Kidney capillary endothelial cell (primary cell): Measurements from ENCODE around the gene ABCC1.
"Not testable (repeated sequence)": the region's sequence is repeated elsewhere in the genome, so short reads cannot be mapped to it uniquely, and the experiment has no call there.

Experiments
- DNase-seq: peaks from one replicate; pipeline ENCODE4 v3.0.0-alpha.2; 2018; ENCODE audit warnings: low spot score

ABCC1 gene

DNA sequence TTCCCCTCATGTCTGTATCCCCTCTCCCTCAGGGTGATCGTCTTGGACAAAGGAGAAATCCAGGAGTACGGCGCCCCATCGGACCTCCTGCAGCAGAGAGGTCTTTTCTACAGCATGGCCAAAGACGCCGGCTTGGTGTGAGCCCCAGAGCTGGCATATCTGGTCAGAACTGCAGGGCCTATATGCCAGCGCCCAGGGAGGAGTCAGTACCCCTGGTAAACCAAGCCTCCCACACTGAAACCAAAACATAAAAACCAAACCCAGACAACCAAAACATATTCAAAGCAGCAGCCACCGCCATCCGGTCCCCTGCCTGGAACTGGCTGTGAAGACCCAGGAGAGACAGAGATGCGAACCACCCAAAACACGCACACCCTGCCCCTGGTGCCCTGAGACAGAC lies 191.7 kb downstream of the ABCC1 start:
- DNase-seq = no peak

DNA sequence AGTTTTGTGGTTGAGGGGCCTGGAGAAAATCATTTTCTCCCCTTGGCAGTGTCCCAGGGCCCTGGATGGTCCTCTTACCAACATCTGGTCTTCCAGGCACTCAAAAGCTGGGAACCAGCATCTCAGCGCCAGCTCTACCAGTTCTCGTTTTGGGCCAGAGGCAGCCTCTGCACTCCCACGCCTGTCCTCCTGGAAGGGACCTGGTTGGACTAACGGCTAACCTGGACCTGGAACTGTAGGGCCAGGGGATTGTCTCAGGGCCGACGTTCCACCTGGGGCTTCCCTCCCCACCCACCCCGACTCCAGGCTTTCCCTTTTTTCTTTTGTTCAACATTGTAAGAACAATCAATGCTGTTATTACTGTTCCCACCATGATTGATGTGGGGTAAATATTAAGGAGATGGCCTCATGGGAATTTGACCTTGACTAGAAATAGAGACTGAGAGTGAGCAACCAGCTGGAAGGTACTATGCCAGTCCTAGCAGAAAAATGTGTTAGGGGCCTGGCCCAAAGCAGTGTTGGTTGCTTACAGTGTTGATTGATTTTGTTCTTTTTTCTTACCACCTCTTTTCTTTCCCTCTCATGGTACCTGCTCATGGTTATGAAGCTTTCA lies 192.5 kb downstream of the ABCC1 start:
- DNase-seq = no peak

DNA sequence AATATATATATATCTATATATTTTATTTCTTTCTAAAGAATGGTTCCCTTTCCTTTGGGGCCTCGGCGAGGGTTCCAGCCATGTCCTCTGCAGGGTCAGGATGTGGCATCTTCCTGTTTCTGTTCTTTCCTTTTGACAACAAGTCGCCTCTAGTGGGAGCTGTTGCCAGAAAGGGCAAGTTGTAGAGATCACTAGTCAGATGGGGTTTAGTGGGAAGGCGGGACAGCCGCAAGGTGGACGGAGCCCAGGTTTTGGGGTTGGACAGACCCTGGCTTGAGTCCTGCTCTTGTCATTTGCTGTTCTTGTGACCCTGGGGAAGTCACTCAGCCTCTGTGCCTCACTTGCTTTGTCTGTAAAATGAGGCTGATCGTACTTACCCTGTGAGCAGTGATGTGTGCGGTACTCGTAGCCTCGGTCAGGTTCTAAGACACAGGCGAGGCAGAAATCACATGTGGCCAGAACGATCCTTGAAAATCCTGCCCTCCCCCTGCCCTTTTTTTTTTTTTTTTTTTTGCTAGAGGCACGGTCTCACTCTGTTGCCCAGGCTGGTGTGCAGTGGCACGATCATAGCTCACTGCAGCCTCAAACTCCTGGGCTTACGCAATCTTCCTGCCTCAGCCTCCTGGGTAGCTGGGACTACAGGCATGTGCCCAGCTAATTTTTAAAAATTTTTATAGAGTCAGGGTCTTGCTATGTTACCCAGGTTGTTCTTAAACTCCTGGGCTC lies 193.8 kb downstream of the ABCC1 start:
- DNase-seq = no peak

DNA sequence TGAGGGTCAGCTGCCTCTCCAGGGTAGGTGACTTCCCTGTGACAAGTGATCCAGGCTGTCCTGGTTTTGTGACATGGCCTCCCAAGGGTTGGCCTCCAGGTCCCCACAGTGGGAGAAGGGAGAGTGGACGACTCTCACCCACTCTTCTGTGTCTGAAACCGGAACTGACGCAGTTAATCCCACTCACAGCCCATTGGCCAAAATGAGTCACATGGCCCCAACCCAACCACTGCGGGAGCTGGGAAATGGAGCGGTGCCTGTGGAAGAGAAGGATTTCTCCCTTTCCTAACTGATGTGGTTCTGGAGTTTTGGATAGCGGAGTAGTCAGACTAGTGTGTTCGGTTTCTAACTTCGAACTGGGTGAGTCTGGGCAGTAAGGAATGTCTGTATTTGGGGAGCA lies 194.5 kb downstream of the ABCC1 start:
- DNase-seq = no peak

DNA sequence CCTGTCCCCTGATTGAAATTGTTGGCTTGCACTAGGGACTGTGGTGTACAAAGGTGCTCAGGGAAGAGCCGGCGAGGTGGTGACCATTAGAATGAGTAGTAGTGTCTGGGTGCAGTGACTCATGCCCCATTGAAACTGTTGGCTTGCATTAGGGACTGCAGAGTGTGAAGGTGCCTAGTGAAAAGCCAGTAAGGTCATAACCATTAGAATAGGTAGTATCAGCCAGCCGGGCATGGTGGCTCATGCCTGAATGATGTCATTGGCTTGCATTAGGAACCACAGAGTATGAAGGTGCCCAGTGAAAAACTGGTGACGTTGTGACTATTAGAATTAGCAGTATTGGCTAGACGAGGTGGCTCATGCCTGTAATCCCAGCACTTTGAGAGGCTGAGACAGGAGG lies 195.0 kb downstream of the ABCC1 start:
- no peak for DNase-seq

DNA sequence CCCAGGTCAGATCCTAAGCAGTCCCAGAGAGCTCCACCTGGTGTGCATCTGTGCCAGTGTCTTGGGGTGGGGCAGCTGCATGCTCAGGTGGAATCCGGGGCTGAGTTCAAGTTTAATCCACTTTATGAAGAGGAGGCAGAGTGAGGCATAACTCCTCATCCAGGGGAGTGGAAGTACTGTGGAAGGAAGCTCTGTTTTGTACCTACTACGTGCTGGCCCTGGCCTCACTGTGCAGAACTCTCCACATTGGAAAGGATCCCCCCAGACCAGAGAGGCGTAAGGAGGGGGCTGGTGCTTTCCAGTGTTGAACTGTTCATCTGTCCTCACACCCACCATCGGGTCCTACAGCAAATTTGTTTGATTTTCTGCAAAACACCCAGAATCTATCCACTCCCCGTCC lies 195.9 kb downstream of the ABCC1 start:
- DNase-seq = no peak

DNA sequence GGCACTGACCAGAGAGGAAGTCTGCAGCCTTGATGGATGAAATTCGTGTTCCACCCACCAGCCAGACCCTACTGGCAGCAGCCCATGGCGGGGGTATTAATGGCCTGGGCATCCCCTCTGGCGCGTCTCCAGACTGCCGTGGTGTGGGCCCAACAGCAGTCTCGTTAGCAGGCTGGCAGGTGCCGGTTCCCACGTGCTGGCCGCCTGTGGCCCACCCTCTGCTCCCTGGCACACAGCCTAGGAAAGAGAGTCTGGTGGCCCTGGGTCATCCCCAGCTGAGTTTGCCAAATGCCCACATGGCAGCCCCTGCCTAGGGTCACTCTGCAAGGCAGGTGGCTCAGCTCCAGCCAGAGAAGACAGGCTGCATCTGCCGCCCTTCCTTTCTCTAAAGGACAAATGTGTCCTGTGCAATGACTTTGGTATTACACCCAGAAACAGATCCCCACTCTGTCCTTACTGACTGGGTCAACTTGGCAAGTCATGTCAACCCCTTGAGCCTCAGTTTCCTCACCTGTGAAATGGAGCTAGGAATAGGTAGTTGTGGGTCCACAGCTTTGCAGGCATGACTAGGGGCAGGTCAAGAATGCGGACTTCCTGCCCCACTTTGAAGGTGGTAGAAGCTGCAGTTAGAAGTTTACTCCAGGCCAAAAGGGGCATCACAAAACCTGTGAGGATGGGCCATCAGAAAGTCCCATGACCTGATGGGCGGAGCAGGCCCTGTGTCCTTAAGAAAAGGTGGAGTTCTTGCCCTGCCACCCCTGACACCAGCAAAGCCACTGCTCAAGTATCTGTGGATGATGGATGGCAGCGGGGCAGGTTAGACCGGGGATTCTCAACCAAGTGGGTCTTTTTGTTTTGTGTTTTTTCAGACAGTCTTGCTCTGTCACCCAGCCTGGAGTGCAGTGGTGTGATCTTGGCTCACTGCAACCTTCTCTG lies 197.2 kb downstream of the ABCC1 start:
- no peak for DNase-seq

DNA sequence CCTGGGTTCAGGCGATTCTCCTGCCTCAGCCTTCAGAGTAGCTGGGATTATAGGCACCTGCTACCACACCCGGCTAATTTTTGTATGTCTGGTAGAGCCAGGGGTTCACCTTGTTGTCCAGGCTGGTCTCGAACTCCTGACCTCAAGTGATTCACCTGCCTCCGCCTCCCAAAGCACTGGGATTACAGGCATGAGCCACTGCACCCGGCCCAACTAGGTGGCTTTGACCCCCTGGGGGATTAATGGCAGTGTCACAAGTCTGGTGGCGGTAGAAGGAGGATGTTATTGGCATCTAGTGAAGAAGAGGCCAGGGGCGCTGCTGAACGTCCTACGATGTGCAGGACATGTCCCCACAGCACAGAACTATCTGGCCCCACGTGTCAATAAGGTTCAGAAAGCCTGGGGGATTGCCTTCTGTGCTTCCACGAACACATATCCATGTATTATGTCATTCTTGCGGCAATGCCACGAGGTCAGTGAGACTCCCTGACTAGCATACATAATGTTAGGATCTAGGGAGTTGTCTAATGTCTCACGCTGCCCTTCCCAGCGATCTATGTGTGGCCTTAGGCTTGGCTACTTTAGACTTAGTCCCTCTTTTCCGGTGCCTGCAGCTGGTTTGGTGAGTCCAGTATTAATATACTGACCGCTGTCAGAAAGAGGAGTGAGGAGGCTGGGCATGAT lies 198.0 kb downstream of the ABCC1 start:
- no peak for DNase-seq

DNA sequence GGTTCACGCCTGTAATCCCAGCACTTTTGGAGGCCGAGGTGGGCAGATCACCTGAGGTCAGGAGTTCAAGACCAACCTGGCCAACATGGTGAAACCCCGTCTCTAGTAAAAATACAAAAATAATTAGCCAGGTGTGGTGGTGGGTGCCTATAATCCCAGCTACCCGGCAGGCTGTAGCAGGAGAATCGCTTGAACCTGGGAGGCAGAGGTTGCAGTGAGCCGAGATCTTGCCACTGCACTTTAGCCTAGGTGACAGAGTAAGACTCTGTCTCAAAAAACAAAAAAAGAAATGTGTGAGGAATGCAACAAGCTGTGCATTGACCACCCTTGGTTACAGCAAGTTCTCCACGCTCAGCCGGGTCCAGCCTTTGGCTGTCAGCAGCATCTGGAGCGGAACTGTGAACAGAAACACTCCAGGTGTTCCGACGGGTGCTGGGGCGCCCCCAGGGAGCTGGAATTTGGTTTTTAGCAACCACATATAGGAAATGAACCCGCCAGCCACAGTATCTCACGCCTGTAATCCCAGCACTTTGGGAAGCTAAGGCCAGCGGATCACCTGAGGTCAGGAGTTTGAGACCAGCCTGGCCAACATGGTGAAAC lies 198.7 kb downstream of the ABCC1 start:
- DNase-seq = not testable (repeated sequence)

DNA sequence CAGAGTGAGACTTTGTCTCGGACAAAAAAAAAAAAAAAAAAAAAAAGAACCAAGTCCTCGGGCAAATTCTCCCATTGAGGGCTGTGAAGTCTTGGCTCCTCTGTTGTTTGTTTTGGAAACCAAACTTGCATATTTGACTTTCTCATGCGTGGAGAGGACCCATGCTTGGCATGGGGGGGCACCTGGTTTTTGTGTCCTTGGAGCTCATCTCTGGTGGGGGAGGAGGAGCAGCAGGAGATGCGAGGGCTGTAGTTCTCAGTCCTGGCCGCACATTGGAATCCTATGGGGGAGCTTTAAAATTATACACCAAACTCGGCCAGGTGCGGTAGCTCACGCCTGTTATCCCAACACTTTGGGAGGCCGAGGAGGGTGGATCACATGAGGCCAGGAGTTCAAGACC lies 199.3 kb downstream of the ABCC1 start:
- no peak for DNase-seq

DNA sequence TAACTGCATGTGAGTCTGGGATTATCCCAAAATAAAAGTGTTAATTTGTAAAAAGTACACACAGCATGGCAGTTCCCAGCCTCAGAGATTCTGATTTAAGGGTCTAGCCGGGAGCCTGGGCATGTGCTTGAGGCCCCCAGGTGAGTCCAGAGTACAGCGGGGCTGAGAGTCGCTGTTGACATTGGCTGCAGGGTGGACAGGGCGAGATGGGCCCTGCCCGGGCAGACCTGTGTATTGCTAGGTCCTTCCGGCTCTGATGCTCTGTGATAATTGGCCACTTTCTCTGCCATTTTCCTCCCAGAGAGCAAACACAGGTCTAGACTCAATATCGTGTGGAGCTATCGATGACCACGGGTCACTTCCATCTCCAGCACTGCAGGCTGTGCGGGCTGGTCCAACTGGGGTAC lies 200.3 kb downstream of the ABCC1 start:
- no peak for DNase-seq

DNA sequence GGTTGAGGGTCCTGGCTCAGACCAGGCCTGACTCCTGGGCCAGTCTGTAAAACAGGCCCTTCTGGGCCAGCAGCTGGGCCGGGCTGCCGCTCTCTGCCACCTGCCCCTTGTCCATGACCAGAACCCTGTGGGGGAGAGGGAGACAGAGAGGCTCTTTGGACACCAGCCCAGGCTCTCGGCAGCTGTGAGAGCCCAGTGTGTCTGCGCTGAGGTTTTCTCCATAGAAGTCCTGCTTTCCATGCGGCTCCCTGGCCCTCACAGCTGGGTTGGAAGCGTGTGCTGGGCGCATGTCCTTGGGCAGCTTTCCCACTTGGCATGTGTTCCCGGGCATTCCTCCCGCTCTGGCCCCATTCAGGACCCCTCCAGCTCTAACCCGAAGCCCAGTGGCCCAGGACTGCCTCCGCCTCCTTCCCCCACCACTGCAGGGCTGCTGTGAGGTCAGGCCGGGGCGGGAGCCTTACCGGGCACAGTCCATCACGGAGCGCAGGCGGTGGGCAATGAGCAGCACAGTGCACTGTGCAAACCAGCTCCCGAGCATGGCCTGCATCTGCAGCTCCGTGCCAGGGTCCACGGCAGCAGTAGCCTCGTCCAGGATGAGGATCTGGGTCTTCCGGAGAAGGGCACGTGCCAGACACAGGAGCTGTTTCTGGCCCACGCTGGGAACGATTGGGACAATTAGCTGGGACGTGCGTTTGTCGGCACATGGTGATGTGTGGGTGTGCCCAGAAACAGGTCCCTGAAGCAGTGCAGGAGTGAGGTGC lies 200.9 kb downstream of the ABCC1 start:
- DNase-seq = no peak

DNA sequence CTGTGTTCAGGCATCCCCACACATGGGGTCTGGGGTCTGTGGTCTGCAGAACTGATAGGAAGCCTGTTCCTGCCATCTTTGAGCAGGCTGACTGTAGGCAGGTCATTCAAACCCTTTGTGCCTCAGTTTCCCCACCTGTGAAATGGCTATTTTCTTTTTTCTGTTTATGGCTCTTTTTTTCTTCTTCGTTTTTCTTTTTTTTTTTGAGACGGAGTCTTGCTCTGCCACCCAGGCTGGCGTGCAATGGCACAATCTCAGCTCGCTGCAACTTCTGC lies 201.4 kb downstream of the ABCC1 start:
- DNase-seq = no peak

DNA sequence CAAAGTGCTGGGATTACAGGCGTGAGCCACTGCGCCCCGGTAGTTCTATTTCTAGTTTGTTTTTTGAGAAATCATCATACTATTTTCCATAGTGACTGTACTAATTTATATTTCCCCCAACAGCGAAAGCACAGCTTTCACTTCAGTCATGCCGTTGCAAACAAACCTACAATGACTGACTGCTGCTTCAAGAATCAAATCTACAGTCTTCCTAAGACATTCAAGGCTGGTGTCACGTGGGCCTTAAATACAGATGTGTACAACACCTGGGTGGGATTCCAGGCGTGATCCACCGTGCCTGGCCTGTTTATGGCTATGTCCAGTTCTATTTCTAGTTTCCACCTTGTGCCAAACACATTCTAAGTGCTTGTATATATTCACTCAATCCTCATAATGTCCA lies 201.9 kb downstream of the ABCC1 start:
- no peak for DNase-seq

DNA sequence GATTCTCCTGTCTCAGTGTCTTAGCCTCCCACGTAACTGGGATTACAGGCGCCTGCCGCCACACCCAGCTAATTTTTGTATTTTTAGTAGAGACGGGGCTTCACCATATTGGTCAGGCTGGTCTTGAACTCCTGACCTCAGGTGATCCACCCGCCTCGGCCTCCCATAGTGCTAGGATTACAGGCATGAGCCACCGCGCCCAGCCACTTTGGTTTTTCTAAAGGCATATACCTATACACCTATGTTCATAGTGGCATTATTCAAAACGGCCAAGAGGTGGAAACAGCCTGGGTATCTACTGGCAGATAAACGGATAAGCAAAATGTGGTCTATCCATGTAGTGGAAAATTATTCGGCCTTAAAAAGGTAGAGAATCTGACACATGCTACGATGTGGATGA lies 203.6 kb downstream of the ABCC1 start:
- DNase-seq = not testable (repeated sequence)

DNA sequence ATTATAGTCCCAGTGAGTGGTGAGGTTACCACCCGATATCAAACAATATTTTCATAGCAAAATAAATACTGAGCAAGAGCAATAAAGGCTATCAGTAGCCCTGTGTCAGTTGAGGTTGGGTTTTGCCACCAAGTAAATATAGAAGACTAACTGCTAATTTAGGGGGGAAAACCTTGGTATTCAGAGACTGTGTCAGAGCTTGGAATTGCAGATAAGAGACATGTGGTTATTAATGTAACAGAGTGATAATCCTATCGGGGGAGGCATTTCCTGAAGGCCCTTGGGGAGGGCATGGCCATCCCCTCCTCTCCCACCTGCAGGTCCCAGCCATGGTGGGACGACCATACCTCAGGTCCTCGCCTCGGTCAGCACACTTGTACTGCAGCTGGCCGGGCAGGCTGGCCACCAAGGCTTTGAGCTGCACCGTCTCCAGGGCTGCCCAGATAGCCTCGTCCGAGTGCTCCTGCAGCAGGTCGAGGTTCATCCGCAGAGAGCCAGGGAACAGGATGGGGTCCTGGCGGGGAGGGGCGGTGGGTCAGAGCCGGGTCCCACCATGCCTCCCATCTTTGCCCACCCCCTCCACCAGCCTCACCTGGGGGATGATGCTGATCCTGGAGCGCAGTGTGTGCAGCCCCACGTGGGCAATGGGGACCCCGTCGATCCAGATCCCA lies 205.0 kb downstream of the ABCC1 start:
- DNase-seq = no peak

DNA sequence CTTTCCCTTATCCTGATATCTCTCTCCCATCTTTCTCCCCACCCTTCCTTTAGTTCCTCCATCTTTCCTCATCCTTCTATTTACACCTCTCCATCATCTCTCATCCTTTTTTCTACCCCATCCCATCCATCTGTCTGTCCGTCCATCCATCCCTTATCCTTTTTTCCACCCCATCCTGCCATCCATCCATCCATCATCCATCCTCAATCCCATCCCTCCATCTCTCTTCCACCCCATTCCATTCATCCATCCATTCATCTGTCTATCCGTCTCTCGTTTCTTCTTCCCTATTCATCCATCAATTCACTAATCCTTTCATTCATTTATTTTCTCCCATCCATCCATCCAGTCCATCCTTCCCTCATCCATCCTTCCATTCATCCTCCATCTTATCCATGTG lies 205.8 kb downstream of the ABCC1 start:
- no peak for DNase-seq

DNA sequence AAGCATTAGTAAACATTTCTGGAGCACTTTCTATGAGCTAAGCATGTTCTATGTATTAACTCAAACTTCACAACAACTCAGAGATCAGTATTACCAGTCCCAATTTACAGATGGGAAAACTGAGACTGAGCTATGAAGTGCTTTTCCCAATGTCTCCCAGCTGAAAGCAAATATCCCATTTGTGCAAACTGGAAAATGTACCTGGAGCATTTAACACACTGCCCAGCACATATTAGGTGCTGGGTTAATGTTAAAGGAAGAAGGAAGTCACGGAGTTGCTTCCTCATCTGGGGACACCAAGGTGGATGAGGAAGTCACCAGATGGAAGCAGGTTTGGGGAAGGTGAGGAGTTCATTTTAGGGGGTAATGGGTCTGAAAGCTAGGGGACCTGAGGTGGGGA lies 207.8 kb downstream of the ABCC1 start:
- no peak for DNase-seq

DNA sequence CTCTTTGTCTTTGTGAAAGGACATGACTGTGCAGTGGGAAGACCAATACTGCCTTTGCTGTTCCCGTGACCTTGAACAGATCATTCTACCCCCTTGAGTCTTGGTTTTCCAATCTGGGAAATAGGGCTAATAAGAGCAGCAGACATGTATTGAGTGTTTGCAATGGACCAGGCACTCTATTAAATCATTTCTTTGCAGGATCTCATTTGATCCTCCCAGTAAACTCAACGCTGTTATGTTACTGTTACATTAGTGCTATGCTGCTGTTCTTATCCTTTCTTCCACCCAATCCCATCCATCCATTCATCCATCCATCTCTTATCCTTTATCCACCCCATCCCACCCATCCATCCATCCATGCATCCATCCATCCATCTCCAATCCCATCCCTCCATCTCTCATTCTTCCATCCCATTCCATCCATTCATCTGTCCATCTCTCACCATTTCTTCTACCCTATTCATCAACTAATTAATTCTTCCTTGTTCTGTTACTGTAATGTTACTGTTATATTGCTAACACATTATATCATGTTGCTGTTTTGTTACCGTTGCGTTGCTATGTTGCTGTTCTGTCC lies 208.8 kb downstream of the ABCC1 start:
- no peak for DNase-seq

DNA sequence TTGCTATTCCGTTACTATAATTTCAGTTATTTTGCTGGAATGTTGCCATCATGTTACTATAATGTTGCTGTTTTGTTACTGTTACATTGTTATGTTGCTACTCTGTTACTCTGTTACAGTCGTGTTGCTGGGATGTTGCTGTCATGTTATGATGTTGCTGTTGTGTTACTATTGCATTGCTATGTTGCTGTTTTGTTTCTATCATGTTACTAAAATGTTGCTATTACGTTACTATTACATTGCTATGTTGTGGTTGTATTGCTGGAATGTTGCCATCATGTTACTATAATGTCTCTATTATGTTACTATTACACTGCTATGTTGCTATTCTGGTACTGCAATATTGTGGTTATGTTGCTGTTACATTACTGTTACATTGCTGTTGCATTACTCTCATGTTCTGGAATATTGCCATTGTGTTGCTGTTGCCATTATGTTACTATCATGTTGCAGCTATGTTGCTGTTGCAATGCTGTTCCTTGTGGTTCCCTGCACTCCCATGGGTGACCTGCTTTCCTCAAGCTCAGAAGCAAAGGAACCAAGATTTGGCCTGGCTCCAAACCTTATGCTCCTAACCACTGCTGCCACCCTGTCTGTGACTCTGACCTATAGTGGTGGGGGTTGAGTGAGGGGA lies 209.4 kb downstream of the ABCC1 start:
- no peak for DNase-seq
